RWPE2 (cell line): ENCODE measurements around the gene MOCOS.

ENCODE experiments used
- ATAC-seq: fragments of 200-7000 bp; cut with Tn5 transposase; 3 replicates; pipeline ENCODE4 v1.9.1; 2021; ENCODE audit warnings: low read depth
- DNase-seq: peaks from one replicate; pipeline ENCODE4 v3.0.0-alpha.2; 2020; ENCODE audit warnings: low spot score
- H3K27ac ChIP-seq: fragments of 450-650 bp; 2 replicates; pipeline ENCODE4 v1.5.1; 2017; ENCODE audit warnings: mild to moderate bottlenecking; ENCODE audit not compliant: poor library complexity, severe bottlenecking
- H3K27me3 ChIP-seq: fragments of 250-450 bp; sonication (Bioruptor Pico); 2 replicates; pipeline ENCODE4 v1.5.1; 2021; ENCODE audit warnings: mild to moderate bottlenecking, moderate library complexity; ENCODE audit not compliant: insufficient read depth, poor library complexity, severe bottlenecking
- H3K36me3 ChIP-seq: fragments of 250-450 bp; sonication (Bioruptor Pico); 2 replicates; pipeline ENCODE4 v1.5.1; 2020; ENCODE audit warnings: low read depth, mild to moderate bottlenecking, moderate library complexity
- H3K4me1 ChIP-seq: fragments of 250-450 bp; sonication (Bioruptor Pico); 2 replicates; pipeline ENCODE4 v1.5.1; 2021; ENCODE audit warnings: mild to moderate bottlenecking, moderate library complexity; ENCODE audit not compliant: insufficient read depth, poor library complexity, severe bottlenecking
- H3K4me3 ChIP-seq: fragments of 250-450 bp; sonication (Bioruptor Pico); 2 replicates; pipeline ENCODE4 v1.5.1; 2021; ENCODE audit warnings: mild to moderate bottlenecking, moderate library complexity; ENCODE audit not compliant: severe bottlenecking
- H3K9me3 ChIP-seq: fragments of 250-450 bp; sonication (Bioruptor Pico); 2 replicates; pipeline ENCODE4 v1.5.1; 2021; ENCODE audit warnings: mild to moderate bottlenecking, moderate library complexity; ENCODE audit not compliant: severe bottlenecking
- CTCF ChIP-seq: fragments of 450-650 bp; IDR thresholded peaks from one replicate; pipeline ENCODE4 v1.5.1; 2017; ENCODE audit warnings: mild to moderate bottlenecking, moderate library complexity; ENCODE audit not compliant: poor library complexity, severe bottlenecking

The MOCOS gene

GRCh38 chr18:36281936-36282335, 94.6 kb downstream of the MOCOS start:
- Histone ChIP-seq H3K4me3 (no peak overlapping the region), H3K4me1 (no peaks in the 10 kb centered on the region)

GRCh38 chr18:36283448-36283847, 96.2 kb downstream of the MOCOS start:
- Histone ChIP-seq H3K4me3 (no peak overlapping the region), H3K4me1 (no peaks in the 10 kb centered on the region), H3K27ac (no peak overlapping the region), H3K27me3 (peaks cover 5% of the 10 kb centered on the region), H3K36me3 (no peaks in the 10 kb centered on the region), H3K9me3 (no peaks in the 10 kb centered on the region)
- no peak for TF ChIP-seq CTCF
- DNase-seq = no peak
- no peak for ATAC-seq

More at GRCh38 chr18:36281936-36282335, 94.6 kb downstream of the MOCOS start:
- H3K36me3 ChIP-seq = no peaks in the 10 kb centered on the region
- TF ChIP-seq CTCF = no peak
- ATAC-seq (no peak), DNase-seq (no peak)
- H3K27me3 ChIP-seq = peaks cover 12% of the 10 kb centered on the region
- no peaks in the 10 kb centered on the region for H3K9me3 ChIP-seq
- no peak overlapping the region for H3K27ac ChIP-seq

- Histone ChIP-seq H3K4me3 (no peak overlapping the region), H3K4me1 (no peaks in the 10 kb centered on the region), H3K36me3 (no peaks in the 10 kb centered on the region), H3K27ac (no peak overlapping the region), H3K27me3 (peaks cover 5% of the 10 kb centered on the region), H3K9me3 (peaks cover 6% of the 10 kb centered on the region)
- ATAC-seq = no peak; the same call in 2 of the 3 replicates
- TF ChIP-seq CTCF = no peak
- DNase-seq = no peak
Observed at GRCh38 chr18:36284268-36284667, 97.0 kb downstream of the MOCOS start.

GRCh38 chr18:36284671-36285295, 97.5 kb downstream of the MOCOS start:
- no peak overlapping the region for H3K4me3 ChIP-seq
- TF ChIP-seq CTCF = peak; percentile 93
- H3K36me3 ChIP-seq = no peaks in the 10 kb centered on the region
- peak; percentile 25; the same call in 1 of the 3 replicates for ATAC-seq
- no peak for DNase-seq
- H3K27me3 ChIP-seq = peaks cover 2% of the 10 kb centered on the region
- no peaks in the 10 kb centered on the region for H3K4me1 ChIP-seq
- H3K27ac ChIP-seq = no peak overlapping the region
- H3K9me3 ChIP-seq = peaks cover 6% of the 10 kb centered on the region

GRCh38 chr18:36287653-36288052, 100.4 kb downstream of the MOCOS start:
- ATAC-seq = no peak
- Histone ChIP-seq H3K4me3 (no peak overlapping the region), H3K9me3 (peaks cover 6% of the 10 kb centered on the region), H3K36me3 (no peaks in the 10 kb centered on the region), H3K27ac (no peak overlapping the region), H3K4me1 (no peaks in the 10 kb centered on the region), H3K27me3 (no peaks in the 10 kb centered on the region)
- no peak for TF ChIP-seq CTCF
- no peak for DNase-seq
